SH-SY5Y (cell line): ENCODE measurements around the gene MAGI2.

Experiments used
- GATA2 ChIP-seq: IDR thresholded peaks from 2 replicates; pipeline ENCODE4 v1.6.1; 2011; ENCODE audit warnings: mild to moderate bottlenecking, low read depth, low read length
- GATA3 ChIP-seq: IDR thresholded peaks from 2 replicates; pipeline ENCODE4 v1.6.1; 2011; ENCODE audit warnings: low read depth, mild to moderate bottlenecking, low read length, moderate library complexity

- TF ChIP-seq GATA2 (no peak), GATA3 (no peak)
Observed at GRCh38 chr7:78970440-78970916, 483.0 kb downstream of the MAGI2 start.
